ENCODE results near the gene ELOVL2. TPM values are rescaled to one million over a fixed set of nuclear protein-coding genes. Genes with fewer than 3 reads are reported as not detected.

Gene ELOVL2
- total RNA-seq, 1 donor from 2014 or later = 0.52 TPM

GRCh38 chr6:10970731-10971130 lies 73.4 kb downstream of the ELOVL2 start:
- no peaks in the 10 kb centered on the region for H3K36me3 ChIP-seq (ENCODE audit: control insufficient read depth in 3 of 3, insufficient read depth in 3 of 3, low read length in 3 of 3)
- H3K27me3 ChIP-seq (ENCODE audit: control insufficient read depth in 3 of 3, insufficient read depth in 3 of 3, low read length in 3 of 3) = no peaks in the 10 kb centered on the region
- no peak overlapping the region for H3K9ac ChIP-seq (ENCODE audit: low read depth in 1 of 3, low read length in 3 of 3)
- no peak overlapping the region for H3K4me3 ChIP-seq (ENCODE audit: low read length in 3 of 3)
- no peaks in the 10 kb centered on the region for H3K4me1 ChIP-seq (ENCODE audit: control insufficient read depth in 3 of 3, insufficient read depth in 3 of 3, low read length in 3 of 3)
- H3K9me3 ChIP-seq (ENCODE audit: control insufficient read depth in 3 of 3, low read length in 3 of 3) = no peaks in the 10 kb centered on the region
- no peak overlapping the region for H3K27ac ChIP-seq (ENCODE audit: low read depth, low read length)

GRCh38 chr6:10968776-10969175 lies 75.3 kb downstream of the ELOVL2 start:
- no peak overlapping the region for H3K4me3 ChIP-seq (ENCODE audit: low read length in 3 of 3)
- H3K27me3 ChIP-seq (ENCODE audit: control insufficient read depth in 3 of 3, insufficient read depth in 3 of 3, low read length in 3 of 3) = no peaks in the 10 kb centered on the region
- no peaks in the 10 kb centered on the region for H3K9me3 ChIP-seq (ENCODE audit: control insufficient read depth in 3 of 3, low read length in 3 of 3)
- H3K9ac ChIP-seq (ENCODE audit: low read depth in 1 of 3, low read length in 3 of 3) = no peak overlapping the region
- H3K4me1 ChIP-seq (ENCODE audit: control insufficient read depth in 3 of 3, insufficient read depth in 3 of 3, low read length in 3 of 3) = no peaks in the 10 kb centered on the region
- H3K27ac ChIP-seq (ENCODE audit: low read depth, low read length) = no peak overlapping the region
- H3K36me3 ChIP-seq (ENCODE audit: control insufficient read depth in 3 of 3, insufficient read depth in 3 of 3, low read length in 3 of 3) = no peaks in the 10 kb centered on the region

GRCh38 chr6:10964684-10965083 lies 79.4 kb downstream of the ELOVL2 start:
- H3K36me3 ChIP-seq (ENCODE audit: control insufficient read depth in 3 of 3, insufficient read depth in 3 of 3, low read length in 3 of 3) = no peaks in the 10 kb centered on the region
- H3K27me3 ChIP-seq (ENCODE audit: control insufficient read depth in 3 of 3, insufficient read depth in 3 of 3, low read length in 3 of 3) = no peaks in the 10 kb centered on the region

DNA sequence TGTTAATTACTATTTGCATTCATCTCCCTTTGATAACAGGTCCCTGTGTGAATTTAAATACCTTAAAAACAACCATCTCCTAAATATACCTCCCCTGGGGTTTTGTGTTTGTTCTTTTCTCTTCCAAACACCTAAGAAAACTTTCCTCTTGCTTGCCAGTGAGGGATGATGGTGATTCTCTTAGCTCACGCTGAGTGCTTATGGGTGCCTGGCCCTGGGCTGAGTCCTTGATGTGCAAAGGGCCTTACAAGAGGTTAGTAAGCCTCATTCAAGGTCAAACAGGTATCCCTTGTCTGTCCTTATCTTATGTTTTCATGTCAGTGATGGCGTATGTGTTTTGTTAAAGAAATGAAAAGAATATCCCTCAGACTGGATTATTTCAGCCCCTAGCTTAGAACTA lies 81.0 kb downstream of the ELOVL2 start:
- Histone ChIP-seq H3K27me3 (ENCODE audit: control insufficient read depth in 3 of 3, insufficient read depth in 3 of 3, low read length in 3 of 3) (no peaks in the 10 kb centered on the region), H3K9ac (ENCODE audit: low read depth in 1 of 3, low read length in 3 of 3) (no peak overlapping the region), H3K36me3 (ENCODE audit: control insufficient read depth in 3 of 3, insufficient read depth in 3 of 3, low read length in 3 of 3) (no peaks in the 10 kb centered on the region), H3K9me3 (ENCODE audit: control insufficient read depth in 3 of 3, low read length in 3 of 3) (no peaks in the 10 kb centered on the region), H3K4me1 (ENCODE audit: control insufficient read depth in 3 of 3, insufficient read depth in 3 of 3, low read length in 3 of 3) (no peaks in the 10 kb centered on the region), H3K4me3 (ENCODE audit: low read length in 3 of 3) (no peak overlapping the region), H3K27ac (ENCODE audit: low read depth, low read length) (no peak overlapping the region)

More at GRCh38 chr6:10964684-10965083, 79.4 kb downstream of the ELOVL2 start:
- no peak overlapping the region for H3K9ac ChIP-seq (ENCODE audit: low read depth in 1 of 3, low read length in 3 of 3)
- H3K27ac ChIP-seq (ENCODE audit: low read depth, low read length) = no peak overlapping the region
- H3K4me1 ChIP-seq (ENCODE audit: control insufficient read depth in 3 of 3, insufficient read depth in 3 of 3, low read length in 3 of 3) = no peaks in the 10 kb centered on the region
- no peak overlapping the region for H3K4me3 ChIP-seq (ENCODE audit: low read length in 3 of 3)
- no peaks in the 10 kb centered on the region for H3K9me3 ChIP-seq (ENCODE audit: control insufficient read depth in 3 of 3, low read length in 3 of 3)

- no peaks in the 10 kb centered on the region for H3K36me3 ChIP-seq (ENCODE audit: control insufficient read depth in 3 of 3, insufficient read depth in 3 of 3, low read length in 3 of 3)
- H3K27me3 ChIP-seq (ENCODE audit: control insufficient read depth in 3 of 3, insufficient read depth in 3 of 3, low read length in 3 of 3) = no peaks in the 10 kb centered on the region
- H3K9me3 ChIP-seq (ENCODE audit: control insufficient read depth in 3 of 3, low read length in 3 of 3) = no peaks in the 10 kb centered on the region
- no peaks in the 10 kb centered on the region for H3K4me1 ChIP-seq (ENCODE audit: control insufficient read depth in 3 of 3, insufficient read depth in 3 of 3, low read length in 3 of 3)
- H3K4me3 ChIP-seq (ENCODE audit: low read length in 3 of 3) = no peak overlapping the region
- no peak overlapping the region for H3K9ac ChIP-seq (ENCODE audit: low read depth in 1 of 3, low read length in 3 of 3)
- no peak overlapping the region for H3K27ac ChIP-seq (ENCODE audit: low read depth, low read length)
Measured at GRCh38 chr6:10962673-10963072, 81.4 kb downstream of the ELOVL2 start.

DNA sequence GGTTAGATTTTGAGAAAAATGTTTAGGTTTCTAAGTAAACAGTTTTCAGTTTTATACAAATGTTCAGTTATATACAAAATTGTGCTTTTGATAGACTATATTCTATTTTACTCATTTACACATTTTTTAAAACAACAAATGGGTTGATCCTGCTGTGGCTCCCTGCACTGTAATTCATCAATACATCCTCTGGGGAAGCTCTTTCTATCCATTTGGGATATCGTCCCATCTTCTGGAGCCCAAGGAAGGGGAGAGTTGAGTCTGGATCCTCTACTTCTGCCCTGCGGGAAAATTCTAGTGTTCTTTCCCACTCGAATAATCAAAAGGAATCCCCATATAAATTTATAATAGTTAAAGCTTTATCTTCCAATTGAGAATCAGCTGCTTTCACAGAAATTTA lies 82.3 kb downstream of the ELOVL2 start:
- no peaks in the 10 kb centered on the region for H3K36me3 ChIP-seq (ENCODE audit: control insufficient read depth in 3 of 3, insufficient read depth in 3 of 3, low read length in 3 of 3)
- H3K9ac ChIP-seq (ENCODE audit: low read depth in 1 of 3, low read length in 3 of 3) = no peak overlapping the region
- H3K4me1 ChIP-seq (ENCODE audit: control insufficient read depth in 3 of 3, insufficient read depth in 3 of 3, low read length in 3 of 3) = no peaks in the 10 kb centered on the region
- no peaks in the 10 kb centered on the region for H3K9me3 ChIP-seq (ENCODE audit: control insufficient read depth in 3 of 3, low read length in 3 of 3)
- no peak overlapping the region for H3K27ac ChIP-seq (ENCODE audit: low read depth, low read length)
- no peak overlapping the region for H3K4me3 ChIP-seq (ENCODE audit: low read length in 3 of 3)
- no peaks in the 10 kb centered on the region for H3K27me3 ChIP-seq (ENCODE audit: control insufficient read depth in 3 of 3, insufficient read depth in 3 of 3, low read length in 3 of 3)

DNA sequence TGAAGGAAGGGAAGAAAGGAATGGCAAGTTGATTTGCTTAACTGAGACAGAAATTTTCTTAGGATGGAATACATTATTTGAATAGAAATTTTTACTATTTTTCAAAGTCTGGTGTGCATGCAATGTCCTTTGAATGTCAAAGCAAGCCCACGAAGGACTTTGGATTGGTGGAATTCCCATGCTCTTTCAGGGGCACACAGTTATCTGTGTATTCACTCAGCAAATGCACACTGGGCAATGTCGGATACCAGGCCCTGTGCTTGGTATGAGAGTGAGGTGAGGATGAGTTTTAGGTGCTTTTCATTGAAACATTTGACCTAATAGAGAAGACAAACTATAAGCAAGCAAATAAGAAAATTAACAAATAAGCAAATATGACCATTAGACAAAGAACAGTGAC lies 83.9 kb downstream of the ELOVL2 start:
- Histone ChIP-seq H3K4me1 (ENCODE audit: control insufficient read depth in 3 of 3, insufficient read depth in 3 of 3, low read length in 3 of 3) (no peaks in the 10 kb centered on the region), H3K9me3 (ENCODE audit: control insufficient read depth in 3 of 3, low read length in 3 of 3) (no peaks in the 10 kb centered on the region), H3K27ac (ENCODE audit: low read depth, low read length) (no peak overlapping the region), H3K9ac (ENCODE audit: low read depth in 1 of 3, low read length in 3 of 3) (no peak overlapping the region), H3K27me3 (ENCODE audit: control insufficient read depth in 3 of 3, insufficient read depth in 3 of 3, low read length in 3 of 3) (no peaks in the 10 kb centered on the region), H3K36me3 (ENCODE audit: control insufficient read depth in 3 of 3, insufficient read depth in 3 of 3, low read length in 3 of 3) (no peaks in the 10 kb centered on the region), H3K4me3 (ENCODE audit: low read length in 3 of 3) (no peak overlapping the region)

- Histone ChIP-seq H3K36me3 (ENCODE audit: control insufficient read depth in 3 of 3, insufficient read depth in 3 of 3, low read length in 3 of 3) (no peaks in the 10 kb centered on the region), H3K9me3 (ENCODE audit: control insufficient read depth in 3 of 3, low read length in 3 of 3) (no peaks in the 10 kb centered on the region), H3K9ac (ENCODE audit: low read depth in 1 of 3, low read length in 3 of 3) (no peak overlapping the region), H3K27ac (ENCODE audit: low read depth, low read length) (no peak overlapping the region), H3K4me1 (ENCODE audit: control insufficient read depth in 3 of 3, insufficient read depth in 3 of 3, low read length in 3 of 3) (no peaks in the 10 kb centered on the region), H3K27me3 (ENCODE audit: control insufficient read depth in 3 of 3, insufficient read depth in 3 of 3, low read length in 3 of 3) (no peaks in the 10 kb centered on the region), H3K4me3 (ENCODE audit: low read length in 3 of 3) (no peak overlapping the region)
Measured at GRCh38 chr6:10957414-10957886, 86.7 kb downstream of the ELOVL2 start.

DNA sequence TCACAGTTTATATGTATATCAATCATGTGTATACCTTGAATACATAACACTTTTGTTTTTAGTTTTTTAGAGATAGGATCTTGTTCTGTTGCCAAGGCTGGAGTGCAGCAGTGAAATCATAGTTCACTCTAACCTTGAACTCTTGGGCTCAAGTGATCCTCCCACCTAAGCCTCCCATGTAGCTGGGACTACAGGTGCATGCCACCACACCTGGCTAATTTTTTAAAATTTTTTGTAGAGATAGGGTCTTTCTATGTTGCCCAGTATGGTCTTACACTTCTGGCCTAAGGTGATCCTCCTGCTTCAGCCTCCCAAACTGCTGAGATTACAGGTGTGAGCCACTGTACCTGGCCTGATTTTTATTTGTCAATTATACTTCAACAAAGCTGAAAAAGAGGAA lies 87.3 kb downstream of the ELOVL2 start:
- Histone ChIP-seq H3K4me1 (ENCODE audit: control insufficient read depth in 3 of 3, insufficient read depth in 3 of 3, low read length in 3 of 3) (no peaks in the 10 kb centered on the region), H3K27me3 (ENCODE audit: control insufficient read depth in 3 of 3, insufficient read depth in 3 of 3, low read length in 3 of 3) (no peaks in the 10 kb centered on the region), H3K9ac (ENCODE audit: low read depth in 1 of 3, low read length in 3 of 3) (no peak overlapping the region), H3K36me3 (ENCODE audit: control insufficient read depth in 3 of 3, insufficient read depth in 3 of 3, low read length in 3 of 3) (no peaks in the 10 kb centered on the region), H3K4me3 (ENCODE audit: low read length in 3 of 3) (no peak overlapping the region), H3K27ac (ENCODE audit: low read depth, low read length) (no peak overlapping the region), H3K9me3 (ENCODE audit: control insufficient read depth in 3 of 3, low read length in 3 of 3) (no peaks in the 10 kb centered on the region)

DNA sequence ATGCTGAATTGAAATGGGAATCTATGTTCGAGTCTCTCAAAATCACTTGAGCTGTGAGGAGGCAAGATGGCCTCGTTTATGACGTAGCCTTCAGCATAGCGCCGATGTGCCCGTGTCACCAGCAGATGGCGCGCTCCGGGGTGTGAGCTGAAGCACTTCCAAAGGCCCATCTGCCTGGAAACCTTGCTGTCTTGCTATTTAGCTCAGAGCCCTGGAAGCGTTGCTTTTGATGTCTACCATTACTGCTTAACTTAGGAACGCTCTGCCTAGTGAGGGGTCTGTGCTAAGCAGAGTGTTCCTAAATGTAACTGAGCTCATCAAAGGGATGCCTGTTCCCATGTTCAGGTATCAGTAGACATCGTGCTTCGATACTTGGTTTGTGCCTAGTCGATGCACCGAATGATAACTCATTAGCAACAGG lies 89.5 kb downstream of the ELOVL2 start:
- no peaks in the 10 kb centered on the region for H3K9me3 ChIP-seq (ENCODE audit: control insufficient read depth in 3 of 3, low read length in 3 of 3)
- H3K9ac ChIP-seq (ENCODE audit: low read depth in 1 of 3, low read length in 3 of 3) = no peak overlapping the region
- no peaks in the 10 kb centered on the region for H3K36me3 ChIP-seq (ENCODE audit: control insufficient read depth in 3 of 3, insufficient read depth in 3 of 3, low read length in 3 of 3)
- no peak overlapping the region for H3K4me3 ChIP-seq (ENCODE audit: low read length in 3 of 3)
- no peaks in the 10 kb centered on the region for H3K4me1 ChIP-seq (ENCODE audit: control insufficient read depth in 3 of 3, insufficient read depth in 3 of 3, low read length in 3 of 3)
- no peaks in the 10 kb centered on the region for H3K27me3 ChIP-seq (ENCODE audit: control insufficient read depth in 3 of 3, insufficient read depth in 3 of 3, low read length in 3 of 3)
- H3K27ac ChIP-seq (ENCODE audit: low read depth, low read length) = no peak overlapping the region

Data from skeletal muscle tissue (tissue), 4 donors.